BE2C (cell line): ENCODE measurements around the gene TERC.

Experiments used
- DNase-seq: peaks from one replicate; pipeline ENCODE4 v3.0.0-alpha.2; 2020
- H3K27me3 ChIP-seq: fragments of 250-450 bp; sonication (Bioruptor Pico); 2 replicates; pipeline ENCODE4 v1.5.1; 2020; ENCODE audit warnings: mild to moderate bottlenecking
- H3K36me3 ChIP-seq: fragments of 250-450 bp; sonication (Bioruptor Pico); 2 replicates; pipeline ENCODE4 v1.5.1; 2020; ENCODE audit warnings: mild to moderate bottlenecking
- H3K4me1 ChIP-seq: fragments of 250-450 bp; sonication (Bioruptor Pico); 2 replicates; pipeline ENCODE4 v1.5.1; 2020
- H3K4me3 ChIP-seq: 2 replicates; pipeline ENCODE4 v1.5.1; 2011; ENCODE audit warnings: low read depth, low read length
- H3K9me3 ChIP-seq: fragments of 250-450 bp; sonication (Bioruptor Pico); 2 replicates; pipeline ENCODE4 v1.5.1; 2020
- CTCF ChIP-seq: IDR thresholded peaks from 2 replicates; pipeline ENCODE4 v1.5.1; 2012; ENCODE audit warnings: mild to moderate bottlenecking, low read depth, low read length

TERC gene

GRCh38 chr3:169772305-169772896 is 7.5 kb upstream of the TERC start:
- H3K4me3 ChIP-seq: peak overlapping the region; percentile 98
- DNase-seq: peak; percentile 81
- H3K36me3 ChIP-seq: peaks cover 24% of the 10 kb centered on the region
- no peak for TF ChIP-seq CTCF
- H3K9me3 ChIP-seq: no peaks in the 10 kb centered on the region
- no peaks in the 10 kb centered on the region for H3K27me3 ChIP-seq
- H3K4me1 ChIP-seq: no peaks in the 10 kb centered on the region

GRCh38 chr3:169771497-169772304 is 6.8 kb upstream of the TERC start:
- DNase-seq: peak; percentile 77
- Histone ChIP-seq H3K36me3 (peaks cover 17% of the 10 kb centered on the region), H3K27me3 (no peaks in the 10 kb centered on the region), H3K9me3 (no peaks in the 10 kb centered on the region), H3K4me3 (peak overlapping the region; percentile 98), H3K4me1 (no peaks in the 10 kb centered on the region)
- TF ChIP-seq CTCF: no peak

- peak; percentile 86 for DNase-seq
- Histone ChIP-seq H3K36me3 (peaks cover under 1% of the 10 kb centered on the region; the same call in 1 of the 2 replicates), H3K27me3 (no peaks in the 10 kb centered on the region), H3K9me3 (no peaks in the 10 kb centered on the region), H3K4me1 (no peaks in the 10 kb centered on the region), H3K4me3 (peak within 1 kb of the TSS; percentile 54)
- TF ChIP-seq CTCF: no peak
Measured at GRCh38 chr3:169769287-169770181, 4.7 kb upstream of the TERC start, which contains the start of gene ACTRT3. Gene ACTRT3 (minus strand): TSS chr3:169769561. CDS start chr3:169769520, 41 bp downstream.

- H3K4me3 ChIP-seq: peak overlapping the region; percentile 79
Measured at GRCh38 chr3:169764312-169764881, 463 bp downstream of the TERC start.

GRCh38 chr3:169760479-169760878 is 4.4 kb downstream of the TERC start:
- TF ChIP-seq CTCF: no peak
- H3K9me3 ChIP-seq: no peaks in the 10 kb centered on the region
- no peaks in the 10 kb centered on the region for H3K36me3 ChIP-seq
- H3K27me3 ChIP-seq: no peaks in the 10 kb centered on the region; the same call in 1 of the 2 replicates
- H3K4me3 ChIP-seq: no peak overlapping the region
- H3K4me1 ChIP-seq: no peaks in the 10 kb centered on the region
- DNase-seq: no peak

More at GRCh38 chr3:169764312-169764881, 463 bp downstream of the TERC start:
- Histone ChIP-seq H3K27me3 (no peaks in the 10 kb centered on the region), H3K36me3 (no peaks in the 10 kb centered on the region), H3K4me1 (no peaks in the 10 kb centered on the region), H3K9me3 (no peaks in the 10 kb centered on the region)
- no peak for TF ChIP-seq CTCF
- peak; percentile 40 for DNase-seq
